HepG2 (cell line): ENCODE data around the gene NFIC. TPM values are rescaled to one million over a fixed set of nuclear protein-coding genes. Genes with fewer than 3 reads are reported as not detected.

Experiments used
- NR3C1 ChIP-seq: sonication (generic); formaldehyde crosslinking; IDR thresholded peaks from 2 replicates; pipeline ENCODE4 v1.4.0; 2020; ENCODE audit warnings: missing genetic modification reagents
- PHB2 ChIP-seq: fragments of 450-650 bp; IDR thresholded peaks from 2 replicates; pipeline ENCODE4 v1.6.1; 2018; ENCODE audit not compliant: partially characterized antibody
- POLR2A ChIP-seq, 2 experiments: IDR thresholded peaks; 2 replicates each; pipeline ENCODE4 v1.6.1; 2011; ENCODE audit warnings: low read depth in 2 of 2, low read length in 2 of 2, mild to moderate bottlenecking in 1 of 2, moderate library complexity in 1 of 2; ENCODE audit not compliant: insufficient read depth in 1 of 2
- RARA ChIP-seq: IDR thresholded peaks from 2 replicates; pipeline ENCODE4 v1.6.1; 2016; ENCODE audit warnings: missing genetic modification reagents, missing compliant biosample characterization
- ZFP36 ChIP-seq: fragments of 150-350 bp; IDR thresholded peaks from 2 replicates; pipeline ENCODE4 v1.6.1; 2018; ENCODE audit warnings: borderline replicate concordance, low read length, low read depth; ENCODE audit not compliant: partially characterized antibody
- ZNF619 ChIP-seq: sonication (generic); formaldehyde crosslinking; IDR thresholded peaks from 2 replicates; pipeline ENCODE4 v1.4.0; 2020; ENCODE audit warnings: mild to moderate bottlenecking, missing genetic modification reagents
- ZNF629 ChIP-seq: sonication (generic); formaldehyde crosslinking; conservative IDR thresholded peaks from 2 replicates; pipeline ENCODE4 v1.5.0; 2020; ENCODE audit warnings: missing genetic modification reagents
- ZNF660 ChIP-seq: sonication (generic); formaldehyde crosslinking; IDR thresholded peaks from 2 replicates; pipeline ENCODE4 v1.5.1; 2020; ENCODE audit warnings: mild to moderate bottlenecking, low read depth, missing genetic modification reagents, borderline replicate concordance
- ZNF777 ChIP-seq: sonication (generic); formaldehyde crosslinking; IDR thresholded peaks from 2 replicates; pipeline ENCODE4 v1.4.0; 2020; ENCODE audit warnings: missing genetic modification reagents
- polyA plus RNA-seq, 8 experiments: library from polyadenylated mRNA; depleted of rRNA in 3 of 8; stranded (reverse) in 7 of 8; unstranded in 1 of 8; fragments of >200 nt; fragmentation: Illumina TruSeq in 4 of 8; extraction: Trizol in 4 of 8; gene quantifications; 2 replicates each; pipeline versions ENCODE4 v1.2.1 to v1.2.3, GENCODE V29; 2011 to 2016; ENCODE audit warnings: low read depth in 4 of 8, missing spikeins in 1 of 8, mixed read lengths in 1 of 8; ENCODE audit not compliant: insufficient read depth in 1 of 8
- total RNA-seq, 5 experiments: library from RNA; depleted of rRNA; stranded (reverse); fragments of >200 nt; fragmentation: Illumina TruSeq; extraction: Trizol; gene quantifications; 2 replicates each; pipeline ENCODE4 v1.2.3, GENCODE V29; 2016; ENCODE audit warnings: low read depth in 1 of 5
- TF ChIP-seq, protein P1 (sequence below): sonication (generic); formaldehyde crosslinking; IDR thresholded peaks from 2 replicates; pipeline ENCODE4 v1.5.0; 2020; ENCODE audit warnings: mild to moderate bottlenecking, missing genetic modification reagents, borderline replicate concordance
- TF ChIP-seq, protein P2 (sequence below): sonication (generic); formaldehyde crosslinking; IDR thresholded peaks from 2 replicates; pipeline ENCODE4 v1.4.0; 2020; ENCODE audit warnings: missing genetic modification reagents, mild to moderate bottlenecking, borderline replicate concordance
- TF ChIP-seq, protein P3 (sequence below): sonication (generic); formaldehyde crosslinking; IDR thresholded peaks from 2 replicates; pipeline ENCODE4 v1.4.0; 2020; ENCODE audit warnings: missing genetic modification reagents, borderline replicate concordance
- TF ChIP-seq, protein P4 (sequence below): sonication (generic); formaldehyde crosslinking; IDR thresholded peaks from 2 replicates; pipeline ENCODE4 v1.4.0; 2020; ENCODE audit warnings: missing genetic modification reagents
- TF ChIP-seq, protein P5 (sequence below): sonication (generic); formaldehyde crosslinking; IDR thresholded peaks from 2 replicates; pipeline ENCODE4 v1.8.0; 2022; ENCODE audit warnings: mild to moderate bottlenecking, missing genetic modification reagents; ENCODE audit not compliant: insufficient replicate concordance

The NFIC gene
- total and polyA plus RNA-seq, 2 of the 13 experiments (the other 11 are each of a cell fraction or from before 2014, with no cell fraction given) = 1.3 to 2.5 TPM

DNA sequence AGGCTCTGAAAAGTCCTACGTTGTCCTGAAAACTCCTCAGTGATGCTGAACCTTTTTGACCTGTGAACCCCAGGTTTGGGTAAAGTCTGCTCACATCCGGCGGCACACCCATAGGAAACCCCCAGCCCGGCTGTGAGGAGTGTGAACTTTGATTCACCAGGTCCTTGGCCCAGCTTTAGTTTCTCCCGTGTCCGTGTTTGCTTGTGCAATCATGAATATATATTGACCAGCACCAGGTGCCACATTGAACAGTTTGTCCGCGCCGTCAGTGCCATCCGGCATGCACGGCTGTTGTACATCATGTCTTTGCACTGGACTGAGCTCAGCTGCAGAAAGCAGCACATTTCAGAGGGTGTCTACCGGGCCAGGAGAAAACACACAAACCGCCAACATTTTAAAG is 45.3 kb downstream of the NFIC start (continued):
- TF ChIP-seq ZNF777 (CRISPR knock-in tag) (peak; percentile 85), NR3C1 (CRISPR knock-in tag) (no peak), ZNF660 (no peak), POLR2A (IDR thresholded peaks at IDR 0.05; ENCODE audit: insufficient read depth in 1 of 2, low read depth in 2 of 2, low read length in 2 of 2) (0 out of 4 replicates have a peak, but pooled peaks of 1 of the 2 experiments have one; percentile 28), ZNF629 (CRISPR knock-in tag) (0 out of 2 replicates have a peak, but pooled peaks have one; percentile 34), ZFP36 (no peak), RARA (CRISPR knock-in tag) (peak; percentile 79), PHB2 (no peak), ZNF619 (CRISPR knock-in tag) (no peak)
- TF ChIP-seq, protein P1, sequence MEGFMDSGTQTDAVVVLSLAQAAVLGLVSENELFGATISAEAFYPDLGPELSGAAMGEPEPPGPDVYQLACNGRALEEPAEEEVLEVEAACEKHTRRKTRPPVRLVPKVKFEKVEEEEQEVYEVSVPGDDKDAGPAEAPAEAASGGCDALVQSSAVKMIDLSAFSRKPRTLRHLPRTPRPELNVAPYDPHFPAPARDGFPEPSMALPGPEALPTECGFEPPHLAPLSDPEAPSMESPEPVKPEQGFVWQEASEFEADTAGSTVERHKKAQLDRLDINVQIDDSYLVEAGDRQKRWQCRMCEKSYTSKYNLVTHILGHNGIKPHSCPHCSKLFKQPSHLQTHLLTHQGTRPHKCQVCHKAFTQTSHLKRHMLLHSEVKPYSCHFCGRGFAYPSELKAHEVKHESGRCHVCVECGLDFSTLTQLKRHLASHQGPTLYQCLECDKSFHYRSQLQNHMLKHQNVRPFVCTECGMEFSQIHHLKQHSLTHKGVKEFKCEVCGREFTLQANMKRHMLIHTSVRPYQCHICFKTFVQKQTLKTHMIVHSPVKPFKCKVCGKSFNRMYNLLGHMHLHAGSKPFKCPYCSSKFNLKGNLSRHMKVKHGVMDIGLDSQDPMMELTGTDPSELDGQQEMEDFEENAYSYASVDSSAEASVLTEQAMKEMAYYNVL (CRISPR knock-in tag) = peak; percentile 55; the same call in 1 of the 2 replicates
- TF ChIP-seq, protein P2, sequence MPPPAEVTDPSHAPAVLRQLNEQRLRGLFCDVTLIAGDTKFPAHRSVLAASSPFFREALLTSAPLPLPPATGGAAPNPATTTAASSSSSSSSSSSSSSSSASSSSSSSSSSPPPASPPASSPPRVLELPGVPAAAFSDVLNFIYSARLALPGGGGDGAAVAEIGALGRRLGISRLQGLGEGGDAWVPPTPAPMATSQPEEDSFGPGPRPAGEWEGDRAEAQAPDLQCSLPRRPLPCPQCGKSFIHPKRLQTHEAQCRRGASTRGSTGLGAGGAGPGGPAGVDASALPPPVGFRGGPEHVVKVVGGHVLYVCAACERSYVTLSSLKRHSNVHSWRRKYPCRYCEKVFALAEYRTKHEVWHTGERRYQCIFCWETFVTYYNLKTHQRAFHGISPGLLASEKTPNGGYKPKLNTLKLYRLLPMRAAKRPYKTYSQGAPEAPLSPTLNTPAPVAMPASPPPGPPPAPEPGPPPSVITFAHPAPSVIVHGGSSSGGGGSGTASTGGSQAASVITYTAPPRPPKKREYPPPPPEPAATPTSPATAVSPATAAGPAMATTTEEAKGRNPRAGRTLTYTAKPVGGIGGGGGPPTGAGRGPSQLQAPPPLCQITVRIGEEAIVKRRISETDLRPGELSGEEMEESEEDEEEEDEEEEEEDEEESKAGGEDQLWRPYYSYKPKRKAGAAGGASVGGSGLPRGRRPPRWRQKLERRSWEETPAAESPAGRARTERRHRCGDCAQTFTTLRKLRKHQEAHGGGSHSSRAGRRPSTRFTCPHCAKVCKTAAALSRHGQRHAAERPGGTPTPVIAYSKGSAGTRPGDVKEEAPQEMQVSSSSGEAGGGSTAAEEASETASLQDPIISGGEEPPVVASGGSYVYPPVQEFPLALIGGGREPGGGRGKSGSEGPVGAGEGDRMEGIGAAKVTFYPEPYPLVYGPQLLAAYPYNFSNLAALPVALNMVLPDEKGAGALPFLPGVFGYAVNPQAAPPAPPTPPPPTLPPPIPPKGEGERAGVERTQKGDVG (CRISPR knock-in tag) = no peak
- TF ChIP-seq, protein P3, sequence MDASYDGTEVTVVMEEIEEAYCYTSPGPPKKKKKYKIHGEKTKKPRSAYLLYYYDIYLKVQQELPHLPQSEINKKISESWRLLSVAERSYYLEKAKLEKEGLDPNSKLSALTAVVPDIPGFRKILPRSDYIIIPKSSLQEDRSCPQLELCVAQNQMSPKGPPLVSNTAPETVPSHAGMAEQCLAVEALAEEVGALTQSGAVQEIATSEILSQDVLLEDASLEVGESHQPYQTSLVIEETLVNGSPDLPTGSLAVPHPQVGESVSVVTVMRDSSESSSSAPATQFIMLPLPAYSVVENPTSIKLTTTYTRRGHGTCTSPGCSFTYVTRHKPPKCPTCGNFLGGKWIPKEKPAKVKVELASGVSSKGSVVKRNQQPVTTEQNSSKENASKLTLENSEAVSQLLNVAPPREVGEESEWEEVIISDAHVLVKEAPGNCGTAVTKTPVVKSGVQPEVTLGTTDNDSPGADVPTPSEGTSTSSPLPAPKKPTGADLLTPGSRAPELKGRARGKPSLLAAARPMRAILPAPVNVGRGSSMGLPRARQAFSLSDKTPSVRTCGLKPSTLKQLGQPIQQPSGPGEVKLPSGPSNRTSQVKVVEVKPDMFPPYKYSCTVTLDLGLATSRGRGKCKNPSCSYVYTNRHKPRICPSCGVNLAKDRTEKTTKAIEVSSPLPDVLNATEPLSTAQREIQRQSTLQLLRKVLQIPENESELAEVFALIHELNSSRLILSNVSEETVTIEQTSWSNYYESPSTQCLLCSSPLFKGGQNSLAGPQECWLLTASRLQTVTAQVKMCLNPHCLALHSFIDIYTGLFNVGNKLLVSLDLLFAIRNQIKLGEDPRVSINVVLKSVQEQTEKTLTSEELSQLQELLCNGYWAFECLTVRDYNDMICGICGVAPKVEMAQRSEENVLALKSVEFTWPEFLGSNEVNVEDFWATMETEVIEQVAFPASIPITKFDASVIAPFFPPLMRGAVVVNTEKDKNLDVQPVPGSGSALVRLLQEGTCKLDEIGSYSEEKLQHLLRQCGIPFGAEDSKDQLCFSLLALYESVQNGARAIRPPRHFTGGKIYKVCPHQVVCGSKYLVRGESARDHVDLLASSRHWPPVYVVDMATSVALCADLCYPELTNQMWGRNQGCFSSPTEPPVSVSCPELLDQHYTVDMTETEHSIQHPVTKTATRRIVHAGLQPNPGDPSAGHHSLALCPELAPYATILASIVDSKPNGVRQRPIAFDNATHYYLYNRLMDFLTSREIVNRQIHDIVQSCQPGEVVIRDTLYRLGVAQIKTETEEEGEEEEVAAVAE (CRISPR knock-in tag) = no peak
- TF ChIP-seq, protein P4, sequence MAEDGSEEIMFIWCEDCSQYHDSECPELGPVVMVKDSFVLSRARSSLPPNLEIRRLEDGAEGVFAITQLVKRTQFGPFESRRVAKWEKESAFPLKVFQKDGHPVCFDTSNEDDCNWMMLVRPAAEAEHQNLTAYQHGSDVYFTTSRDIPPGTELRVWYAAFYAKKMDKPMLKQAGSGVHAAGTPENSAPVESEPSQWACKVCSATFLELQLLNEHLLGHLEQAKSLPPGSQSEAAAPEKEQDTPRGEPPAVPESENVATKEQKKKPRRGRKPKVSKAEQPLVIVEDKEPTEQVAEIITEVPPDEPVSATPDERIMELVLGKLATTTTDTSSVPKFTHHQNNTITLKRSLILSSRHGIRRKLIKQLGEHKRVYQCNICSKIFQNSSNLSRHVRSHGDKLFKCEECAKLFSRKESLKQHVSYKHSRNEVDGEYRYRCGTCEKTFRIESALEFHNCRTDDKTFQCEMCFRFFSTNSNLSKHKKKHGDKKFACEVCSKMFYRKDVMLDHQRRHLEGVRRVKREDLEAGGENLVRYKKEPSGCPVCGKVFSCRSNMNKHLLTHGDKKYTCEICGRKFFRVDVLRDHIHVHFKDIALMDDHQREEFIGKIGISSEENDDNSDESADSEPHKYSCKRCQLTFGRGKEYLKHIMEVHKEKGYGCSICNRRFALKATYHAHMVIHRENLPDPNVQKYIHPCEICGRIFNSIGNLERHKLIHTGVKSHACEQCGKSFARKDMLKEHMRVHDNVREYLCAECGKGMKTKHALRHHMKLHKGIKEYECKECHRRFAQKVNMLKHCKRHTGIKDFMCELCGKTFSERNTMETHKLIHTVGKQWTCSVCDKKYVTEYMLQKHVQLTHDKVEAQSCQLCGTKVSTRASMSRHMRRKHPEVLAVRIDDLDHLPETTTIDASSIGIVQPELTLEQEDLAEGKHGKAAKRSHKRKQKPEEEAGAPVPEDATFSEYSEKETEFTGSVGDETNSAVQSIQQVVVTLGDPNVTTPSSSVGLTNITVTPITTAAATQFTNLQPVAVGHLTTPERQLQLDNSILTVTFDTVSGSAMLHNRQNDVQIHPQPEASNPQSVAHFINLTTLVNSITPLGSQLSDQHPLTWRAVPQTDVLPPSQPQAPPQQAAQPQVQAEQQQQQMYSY (CRISPR knock-in tag) = no peak
- TF ChIP-seq, protein P5, sequence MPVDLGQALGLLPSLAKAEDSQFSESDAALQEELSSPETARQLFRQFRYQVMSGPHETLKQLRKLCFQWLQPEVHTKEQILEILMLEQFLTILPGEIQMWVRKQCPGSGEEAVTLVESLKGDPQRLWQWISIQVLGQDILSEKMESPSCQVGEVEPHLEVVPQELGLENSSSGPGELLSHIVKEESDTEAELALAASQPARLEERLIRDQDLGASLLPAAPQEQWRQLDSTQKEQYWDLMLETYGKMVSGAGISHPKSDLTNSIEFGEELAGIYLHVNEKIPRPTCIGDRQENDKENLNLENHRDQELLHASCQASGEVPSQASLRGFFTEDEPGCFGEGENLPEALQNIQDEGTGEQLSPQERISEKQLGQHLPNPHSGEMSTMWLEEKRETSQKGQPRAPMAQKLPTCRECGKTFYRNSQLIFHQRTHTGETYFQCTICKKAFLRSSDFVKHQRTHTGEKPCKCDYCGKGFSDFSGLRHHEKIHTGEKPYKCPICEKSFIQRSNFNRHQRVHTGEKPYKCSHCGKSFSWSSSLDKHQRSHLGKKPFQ = no peak
